Ovary (tissue), 3 donors: ENCODE measurements around the gene FAM170B.

Experiments
- CTCF ChIP-seq, 3 donors: fragments of 450-650 bp in 2 of 3; fragments of 200-600 bp in 1 of 3; IDR thresholded peaks; one replicate each; pipeline versions ENCODE4 v1.5.1 to v1.8.0; 2016 to 2022; ENCODE audit warnings: antibody characterized with exemption in 3 of 3, mild to moderate bottlenecking in 1 of 3
- POLR2A ChIP-seq: fragments of 450-650 bp; IDR thresholded peaks from one replicate; pipeline ENCODE4 v1.6.1; 2017; ENCODE audit warnings: antibody characterized with exemption, mild to moderate bottlenecking, moderate library complexity
- donor health status: DM: no; HTN: no; CAD: no.

DNA sequence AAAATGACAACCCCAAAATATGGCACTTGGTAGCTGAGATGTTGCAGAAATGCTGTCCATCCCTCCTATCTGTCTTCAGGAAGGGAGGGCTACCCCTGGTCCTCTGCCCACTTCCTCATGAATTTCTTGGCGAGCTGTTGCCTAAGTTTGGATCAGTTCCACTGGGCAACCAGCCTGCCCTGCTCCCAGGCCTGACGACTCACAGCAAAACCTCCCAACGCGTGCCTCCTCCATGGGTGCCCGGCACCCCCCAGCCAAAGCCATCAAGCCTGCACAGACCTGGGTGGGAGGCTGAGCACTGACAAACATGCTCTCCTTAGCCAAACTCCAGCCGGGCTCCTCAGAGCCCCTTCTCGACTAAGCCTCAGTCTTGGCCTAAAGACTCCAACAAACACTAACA lies 27.4 kb downstream of the FAM170B start:
- TF ChIP-seq CTCF (IDR thresholded peaks at IDR 0.05) (no peak), POLR2A (no peak)
